Adrenal gland (tissue), 12 donors: ENCODE data around the gene KIF2C. TPM values are rescaled to one million over a fixed set of nuclear protein-coding genes. Genes with fewer than 3 reads are reported as not detected.

Experiments used
- DNase-seq, 7 donors: peaks; one replicate each; pipeline ENCODE4 v3.0.0-alpha.2; 2019 to 2020
- H3K27ac ChIP-seq, 5 donors: fragments of 200-600 bp; sonication (generic) in 4 of 5; 1 replicate in 3 of 5; 2 replicates in 2 of 5; pipeline versions ENCODE4 v1.5.1 to v1.8.0; 2016 to 2020; ENCODE audit warnings: mild to moderate bottlenecking in 1 of 5
- H3K27me3 ChIP-seq: fragments of 200-600 bp; 2 replicates; pipeline ENCODE4 v1.8.0; 2021
- H3K36me3 ChIP-seq, 2 donors: fragments of 200-600 bp; replicated peaks in 1 of 2; 1 replicate in 1 of 2; 2 replicates in 1 of 2; pipeline versions ENCODE4 v1.5.1 to v1.8.0; 2018 to 2022
- H3K4me1 ChIP-seq, 2 donors: fragments of 200-600 bp; replicated peaks in 1 of 2; 1 replicate in 1 of 2; 2 replicates in 1 of 2; pipeline versions ENCODE4 v1.5.1 to v1.8.0; 2018 to 2021
- H3K4me3 ChIP-seq, 4 donors: fragments of 200-600 bp; sonication (generic) in 3 of 4; one replicate each; pipeline ENCODE4 v1.5.1; 2016 to 2018
- H3K9me3 ChIP-seq, 3 donors: fragments of 200-600 bp; sonication (generic) in 1 of 3; replicated peaks in 1 of 3; 1 replicate in 2 of 3; 2 replicates in 1 of 3; pipeline versions ENCODE4 v1.5.1 to v1.8.0; 2016 to 2021
- POLR2A ChIP-seq, 2 donors: fragments of 450-650 bp; IDR thresholded peaks; one replicate each; pipeline ENCODE4 v1.6.1; 2017; ENCODE audit warnings: antibody characterized with exemption in 2 of 2, mild to moderate bottlenecking in 2 of 2, moderate library complexity in 1 of 2
- WGBS, 4 donors: extraction: QIAGEN DNeasy Blood & Tissue Kit in 2 of 4; methylation state at CpG; one replicate each; pipeline versions ENCODE4 v1.1.5 to v1.1.7; 2013 to 2017; 5-methylcytosine and 5-hydroxymethylcytosine counted together
- intact Hi-C, 2 donors: fragments of 100-400 bp; cut with DNase I; formaldehyde crosslinking; loops; one replicate each; pipeline versions ENCODE4 v1.14.1 to v1.15.0; 2022 to 2023
- polyA plus RNA-seq, 3 donors: library from polyadenylated mRNA; stranded (reverse); fragments of 200-250 nt in 2 of 3; fragments of 350-450 nt in 1 of 3; fragmentation: Illumina TruSeq in 1 of 3; extraction: RNeasy Lipid Tissue Mini Kit (QIAGEN cat#74804) in 1 of 3; gene quantifications; one replicate each; pipeline ENCODE4 v1.2.3, GENCODE V29; 2013 to 2014
- total RNA-seq, 9 donors: library from RNA; depleted of rRNA in 4 of 9; stranded (reverse); fragments of >200 nt in 4 of 9; fragments of 120-200 nt in 1 of 9; fragmentation: NEBNext Ultra II Directional in 1 of 9; extraction: Animal tissue kit (Norgen Biotek cat#: 25700) in 1 of 9; gene quantifications; one replicate each; pipeline versions ENCODE4 v1.1.0 to v1.2.4, GENCODE V29; 2013 to 2023
- TF ChIP-seq, protein P1 (sequence below), 6 experiments: fragments of 450-650 bp in 4 of 6; fragments of 200-600 bp in 2 of 6; sonication (generic) in 1 of 6; IDR thresholded peaks; 1 replicate in 5 of 6; 2 replicates in 1 of 6; pipeline versions ENCODE4 v1.5.1 to v1.8.0; 2016 to 2021; ENCODE audit warnings: antibody characterized with exemption in 6 of 6, mild to moderate bottlenecking in 2 of 6, moderate library complexity in 1 of 6
- donor health status: healthy with polysubstance abuse.
- donor health status: Bipolar disorder and iron deficiency.
- donor health status: DM: yes; HTN: yes; CAD: no.
- donor health status: DM: no; HTN: no; CAD: no.
- donor health status: DM: no; HTN: no; CAD: no.
- donor health status: DM: yes; HTN: yes; CAD: no.

KIF2C gene
- total and polyA plus RNA-seq, 12 donors, result 0.26 to 10.4 (median 1.4) TPM

DNA sequence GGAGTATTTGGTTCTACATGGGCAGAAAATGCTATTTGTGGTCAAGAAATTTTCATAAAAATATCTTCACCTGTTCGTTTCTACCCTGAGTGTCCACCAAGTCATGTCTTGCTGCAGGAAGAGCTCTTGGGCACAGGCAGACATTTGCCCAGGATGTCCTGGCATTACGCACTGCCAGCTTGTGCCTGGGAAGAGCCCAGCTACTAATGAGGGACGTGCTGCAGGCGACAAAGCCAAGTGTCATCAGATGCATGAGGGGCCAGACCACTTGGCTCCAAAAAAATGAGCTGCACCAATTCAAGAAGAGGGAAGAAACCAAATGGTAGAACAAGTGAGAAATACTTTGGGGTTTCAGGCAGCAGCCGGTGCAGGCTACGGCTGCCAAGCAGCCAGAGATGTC, 21.5 kb upstream of the KIF2C start:
- H3K27ac ChIP-seq, result no peak overlapping the region
- whole genome bisulfite sequencing, 4 donors, result 87 to 93% (median 90%) methylated on average over 5 to 6 of the region's 6 CpGs
- H3K9me3 ChIP-seq, result no peaks in the 10 kb centered on the region
- no peak for DNase-seq
- intact Hi-C loops, result no loop called here
- H3K4me1 ChIP-seq, result peaks cover 0 to 3% of the 10 kb centered on the region in 2 donors
- H3K36me3 ChIP-seq, result no peaks in the 10 kb centered on the region
- H3K27me3 ChIP-seq, result no peaks in the 10 kb centered on the region
- no peak overlapping the region for H3K4me3 ChIP-seq
- TF ChIP-seq, protein P1, sequence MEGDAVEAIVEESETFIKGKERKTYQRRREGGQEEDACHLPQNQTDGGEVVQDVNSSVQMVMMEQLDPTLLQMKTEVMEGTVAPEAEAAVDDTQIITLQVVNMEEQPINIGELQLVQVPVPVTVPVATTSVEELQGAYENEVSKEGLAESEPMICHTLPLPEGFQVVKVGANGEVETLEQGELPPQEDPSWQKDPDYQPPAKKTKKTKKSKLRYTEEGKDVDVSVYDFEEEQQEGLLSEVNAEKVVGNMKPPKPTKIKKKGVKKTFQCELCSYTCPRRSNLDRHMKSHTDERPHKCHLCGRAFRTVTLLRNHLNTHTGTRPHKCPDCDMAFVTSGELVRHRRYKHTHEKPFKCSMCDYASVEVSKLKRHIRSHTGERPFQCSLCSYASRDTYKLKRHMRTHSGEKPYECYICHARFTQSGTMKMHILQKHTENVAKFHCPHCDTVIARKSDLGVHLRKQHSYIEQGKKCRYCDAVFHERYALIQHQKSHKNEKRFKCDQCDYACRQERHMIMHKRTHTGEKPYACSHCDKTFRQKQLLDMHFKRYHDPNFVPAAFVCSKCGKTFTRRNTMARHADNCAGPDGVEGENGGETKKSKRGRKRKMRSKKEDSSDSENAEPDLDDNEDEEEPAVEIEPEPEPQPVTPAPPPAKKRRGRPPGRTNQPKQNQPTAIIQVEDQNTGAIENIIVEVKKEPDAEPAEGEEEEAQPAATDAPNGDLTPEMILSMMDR (IDR thresholded peaks at IDR 0.05), result no peak
- TF ChIP-seq POLR2A (IDR thresholded peaks at IDR 0.05), result no peak

DNA sequence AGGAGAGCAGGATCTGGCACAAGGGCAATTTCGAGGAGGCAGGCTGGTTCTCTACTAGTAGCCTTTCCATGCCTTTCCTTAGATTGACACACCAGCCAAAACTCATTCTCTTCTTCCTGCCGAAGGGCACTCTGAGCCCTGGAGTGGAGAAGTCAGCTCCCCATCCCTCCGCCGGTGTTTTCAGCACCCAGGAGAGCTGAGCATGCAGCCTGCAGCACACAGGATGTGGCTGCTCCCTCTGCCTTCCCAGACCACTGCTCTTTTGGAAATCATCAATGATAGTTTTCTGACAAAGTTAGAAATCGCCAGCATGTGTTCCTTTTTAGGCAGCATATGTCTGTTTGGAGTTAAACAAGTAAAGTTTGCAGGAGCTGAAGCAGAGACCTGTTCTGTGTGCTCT, 20.3 kb upstream of the KIF2C start:
- no peaks in the 10 kb centered on the region for H3K9me3 ChIP-seq
- H3K36me3 ChIP-seq, result no peaks in the 10 kb centered on the region
- no peaks in the 10 kb centered on the region for H3K27me3 ChIP-seq
- no peak overlapping the region for H3K27ac ChIP-seq
- H3K4me3 ChIP-seq, result no peak overlapping the region
- intact Hi-C loops, result no loop called here
- WGBS, 4 donors, result 66 to 80% (median 73%) methylated on average over 5 of the region's 5 CpGs
- peaks cover 0 to 3% of the 10 kb centered on the region in 2 donors for H3K4me1 ChIP-seq
- TF ChIP-seq POLR2A (IDR thresholded peaks at IDR 0.05), result no peak
- TF ChIP-seq, protein P1 (IDR thresholded peaks at IDR 0.05), result no peak
- DNase-seq, result no peak

DNA sequence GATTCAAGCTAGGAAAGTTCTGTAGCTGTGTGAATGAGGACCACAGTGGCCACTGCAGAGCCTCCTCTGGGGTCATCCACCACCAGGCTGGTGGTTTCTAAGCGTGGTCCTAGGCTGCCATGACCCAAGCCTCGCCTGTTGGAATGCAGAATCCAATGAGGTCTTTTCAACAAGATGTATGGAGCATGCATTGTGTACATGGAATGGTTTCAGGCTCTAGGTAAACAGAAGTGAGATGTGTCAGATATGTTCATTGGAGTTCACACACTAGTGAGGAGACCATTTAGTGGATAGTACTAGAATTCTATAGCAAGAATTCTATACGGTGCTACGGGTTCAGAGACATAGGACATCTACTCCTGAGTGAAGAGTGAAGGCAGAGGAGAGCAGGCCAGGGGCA, 19.4 kb upstream of the KIF2C start:
- H3K27ac ChIP-seq, result no peak overlapping the region
- H3K9me3 ChIP-seq, result no peaks in the 10 kb centered on the region
- H3K4me3 ChIP-seq, result no peak overlapping the region
- WGBS, 4 donors, result 73 to 95% (median 86%) methylated on average over 4 of the region's 4 CpGs
- H3K27me3 ChIP-seq, result no peaks in the 10 kb centered on the region
- H3K4me1 ChIP-seq, result peaks cover 0 to 3% of the 10 kb centered on the region in 2 donors
- H3K36me3 ChIP-seq, result no peaks in the 10 kb centered on the region
- TF ChIP-seq, protein P1 (IDR thresholded peaks at IDR 0.05), result no peak
- TF ChIP-seq POLR2A (IDR thresholded peaks at IDR 0.05), result no peak
- no peak for DNase-seq
- intact Hi-C loops, result no loop called here

DNA sequence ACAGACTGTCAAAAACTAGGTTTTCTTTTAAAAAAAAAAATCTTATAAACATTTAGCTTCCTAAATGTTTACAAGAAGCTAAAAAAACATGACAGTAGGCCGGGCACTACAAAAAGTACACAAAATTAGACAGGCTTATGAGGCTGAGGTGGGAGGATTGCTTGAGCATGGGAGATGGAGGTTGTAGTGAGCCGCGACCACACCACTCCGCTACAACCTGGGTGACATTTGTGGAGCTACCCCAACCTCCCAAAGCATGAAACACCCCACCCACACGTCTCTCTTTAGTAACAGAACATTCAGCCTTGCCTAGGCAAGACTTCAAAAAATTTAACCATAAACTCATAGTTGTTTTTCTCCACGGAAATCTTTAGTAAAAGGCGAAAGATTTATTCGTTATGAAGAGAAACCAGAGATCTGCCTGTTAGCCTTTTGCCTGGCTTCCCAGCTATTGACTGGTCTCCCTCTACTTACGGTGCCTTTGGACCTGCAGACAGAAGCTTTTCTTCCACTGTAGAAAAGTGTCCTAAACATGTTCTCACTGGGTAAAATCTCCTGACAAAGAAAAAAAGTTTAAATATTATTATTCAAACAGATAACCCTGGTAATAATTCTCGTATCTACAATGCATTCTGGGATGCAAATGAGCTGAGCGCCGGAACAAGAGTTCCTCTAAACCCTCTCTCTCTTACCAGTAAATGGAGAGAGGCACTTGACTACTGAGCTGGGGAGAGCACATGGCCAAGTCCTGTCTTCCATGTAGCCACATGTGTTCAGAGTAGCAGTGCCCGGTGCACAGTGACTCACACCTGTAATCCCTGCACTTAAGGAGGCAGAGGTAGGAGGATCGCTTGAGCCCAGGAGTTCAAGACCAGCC, 17.9 kb upstream of the KIF2C start:
- WGBS, 4 donors, result 16 to 28% (median 17%) methylated on average over 13 to 14 of the region's 14 CpGs
- peaks cover 0 to 3% of the 10 kb centered on the region in 2 donors for H3K4me1 ChIP-seq
- H3K9me3 ChIP-seq, result no peaks in the 10 kb centered on the region
- H3K27me3 ChIP-seq, result no peaks in the 10 kb centered on the region
- peak overlapping the region in 4 of 5 donors; percentile 15 to 77 (median 54) for H3K27ac ChIP-seq
- peak overlapping the region in 1 of 4 donors; percentile 15 for H3K4me3 ChIP-seq
- peak in 6 of 7 donors; percentile 65 to 92 (median 80) for DNase-seq
- no peaks in the 10 kb centered on the region for H3K36me3 ChIP-seq
- TF ChIP-seq, protein P1 (IDR thresholded peaks at IDR 0.05), result no peak
- TF ChIP-seq POLR2A (IDR thresholded peaks at IDR 0.05), result peak; percentile 86 to 99
- intact Hi-C loops, result no loop called here
